ENCODE measurements around the gene CIZ1. TPM values are rescaled to one million over a fixed set of nuclear protein-coding genes. Genes with fewer than 3 reads are reported as not detected.

The CIZ1 gene
- polyA plus RNA-seq, 4 donors, result 44.5 to 88.1 (median 47.8) TPM

- 75 to 79% (median 78%) methylated on average over 15 of the region's 15 CpGs for WGBS, 3 donors
- peaks cover 0 to 19% (median 0%) of the 10 kb centered on the region in 3 donors for H3K36me3 ChIP-seq (ENCODE audit: control insufficient read depth in 3 of 3, insufficient read depth in 2 of 3, low read depth in 1 of 3, low read length in 3 of 3)
- H3K9me3 ChIP-seq (ENCODE audit: control insufficient read depth in 2 of 2, insufficient read depth in 1 of 2, low read depth in 1 of 2, low read length in 1 of 2), result no peaks in the 10 kb centered on the region
- no peaks in the 10 kb centered on the region for H3K27me3 ChIP-seq (ENCODE audit: control insufficient read depth in 3 of 3, insufficient read depth in 3 of 3, low read length in 3 of 3)
- no peak for FAIRE-seq
- peaks cover 0 to 54% (median 5%) of the 10 kb centered on the region in 3 donors for H3K4me1 ChIP-seq (ENCODE audit: control insufficient read depth in 3 of 3, insufficient read depth in 2 of 3, low read depth in 1 of 3, low read length in 2 of 3)
- DNase-seq, result no peak
- H3K4me3 ChIP-seq (ENCODE audit: low read depth in 1 of 3, low read length in 3 of 3), result no peak overlapping the region
- no peak overlapping the region for H3K27ac ChIP-seq (ENCODE audit: low read depth in 1 of 3, low read length in 2 of 3)
These were observed 17.7 kb upstream of the CIZ1 start for GRCh38 chr9:128208946-128209669.

- WGBS, 3 donors, result 86 to 90% (median 88%) methylated on average over 7 of the region's 7 CpGs
- peaks cover 0 to 58% (median 5%) of the 10 kb centered on the region in 3 donors for H3K4me1 ChIP-seq (ENCODE audit: control insufficient read depth in 3 of 3, insufficient read depth in 2 of 3, low read depth in 1 of 3, low read length in 2 of 3)
- no peaks in the 10 kb centered on the region for H3K9me3 ChIP-seq (ENCODE audit: control insufficient read depth in 2 of 2, insufficient read depth in 1 of 2, low read depth in 1 of 2, low read length in 1 of 2)
- FAIRE-seq (no peak), DNase-seq (no peak)
- H3K36me3 ChIP-seq (ENCODE audit: control insufficient read depth in 3 of 3, insufficient read depth in 2 of 3, low read depth in 1 of 3, low read length in 3 of 3), result peaks cover 0 to 19% (median 0%) of the 10 kb centered on the region in 3 donors
- peaks cover 0 to 3% (median 0%) of the 10 kb centered on the region in 3 donors for H3K27me3 ChIP-seq (ENCODE audit: control insufficient read depth in 3 of 3, insufficient read depth in 3 of 3, low read length in 3 of 3)
- no peak overlapping the region for H3K27ac ChIP-seq (ENCODE audit: low read depth in 1 of 3, low read length in 2 of 3)
- no peak overlapping the region for H3K4me3 ChIP-seq (ENCODE audit: low read depth in 1 of 3, low read length in 3 of 3)
These were observed 17.0 kb upstream of the CIZ1 start for GRCh38 chr9:128208386-128208785.

- Histone ChIP-seq H3K36me3 (ENCODE audit: control insufficient read depth in 3 of 3, insufficient read depth in 2 of 3, low read depth in 1 of 3, low read length in 3 of 3) (peaks cover 0 to 19% (median 0%) of the 10 kb centered on the region in 3 donors), H3K4me3 (ENCODE audit: low read depth in 1 of 3, low read length in 3 of 3) (no peak overlapping the region), H3K27ac (ENCODE audit: low read depth in 1 of 3, low read length in 2 of 3) (no peak overlapping the region), H3K4me1 (ENCODE audit: control insufficient read depth in 3 of 3, insufficient read depth in 2 of 3, low read depth in 1 of 3, low read length in 2 of 3) (peaks cover 0 to 54% (median 5%) of the 10 kb centered on the region in 3 donors), H3K9me3 (ENCODE audit: control insufficient read depth in 2 of 2, insufficient read depth in 1 of 2, low read depth in 1 of 2, low read length in 1 of 2) (no peaks in the 10 kb centered on the region), H3K27me3 (ENCODE audit: control insufficient read depth in 3 of 3, insufficient read depth in 3 of 3, low read length in 3 of 3) (peaks cover 0 to 3% (median 0%) of the 10 kb centered on the region in 3 donors)
- no peak for FAIRE-seq
- WGBS, 3 donors, result 76 to 80% (median 77%) methylated on average over 15 of the region's 15 CpGs
- DNase-seq, result peak; percentile 32 to 61
These were observed 15.8 kb upstream of the CIZ1 start for GRCh38 chr9:128206916-128207910.

GRCh38 chr9:128206484-128206883, 15.1 kb upstream of the CIZ1 start:
- Histone ChIP-seq H3K4me1 (ENCODE audit: control insufficient read depth in 3 of 3, insufficient read depth in 2 of 3, low read depth in 1 of 3, low read length in 2 of 3) (peaks cover 0 to 48% (median 4%) of the 10 kb centered on the region in 3 donors), H3K9me3 (ENCODE audit: control insufficient read depth in 2 of 2, insufficient read depth in 1 of 2, low read depth in 1 of 2, low read length in 1 of 2) (no peaks in the 10 kb centered on the region), H3K27me3 (ENCODE audit: control insufficient read depth in 3 of 3, insufficient read depth in 3 of 3, low read length in 3 of 3) (peaks cover 0 to 3% (median 0%) of the 10 kb centered on the region in 3 donors), H3K27ac (ENCODE audit: low read depth in 1 of 3, low read length in 2 of 3) (peak overlapping the region in 1 of 3 donors; percentile 21), H3K36me3 (ENCODE audit: control insufficient read depth in 3 of 3, insufficient read depth in 2 of 3, low read depth in 1 of 3, low read length in 3 of 3) (peaks cover 0 to 19% (median 0%) of the 10 kb centered on the region in 3 donors), H3K4me3 (ENCODE audit: low read depth in 1 of 3, low read length in 3 of 3) (no peak overlapping the region)
- FAIRE-seq (no peak), DNase-seq (no peak)
- 64 to 82% (median 72%) methylated on average over 3 of the region's 3 CpGs for WGBS, 3 donors

GRCh38 chr9:128205296-128205944, 14.0 kb upstream of the CIZ1 start:
- Histone ChIP-seq H3K4me3 (ENCODE audit: low read depth in 1 of 3, low read length in 3 of 3) (no peak overlapping the region), H3K36me3 (ENCODE audit: control insufficient read depth in 3 of 3, insufficient read depth in 2 of 3, low read depth in 1 of 3, low read length in 3 of 3) (peaks cover 0 to 19% (median 0%) of the 10 kb centered on the region in 3 donors), H3K27me3 (ENCODE audit: control insufficient read depth in 3 of 3, insufficient read depth in 3 of 3, low read length in 3 of 3) (peaks cover 0 to 3% (median 0%) of the 10 kb centered on the region in 3 donors), H3K9me3 (ENCODE audit: control insufficient read depth in 2 of 2, insufficient read depth in 1 of 2, low read depth in 1 of 2, low read length in 1 of 2) (no peaks in the 10 kb centered on the region), H3K27ac (ENCODE audit: low read depth in 1 of 3, low read length in 2 of 3) (no peak overlapping the region), H3K4me1 (ENCODE audit: control insufficient read depth in 3 of 3, insufficient read depth in 2 of 3, low read depth in 1 of 3, low read length in 2 of 3) (peaks cover 0 to 37% (median 0%) of the 10 kb centered on the region in 3 donors)
- DNase-seq, result no peak
- WGBS, 3 donors, result 69 to 84% (median 74%) methylated on average over 16 of the region's 16 CpGs
- no peak for FAIRE-seq

GRCh38 chr9:128204858-128205257, 13.5 kb upstream of the CIZ1 start:
- DNase-seq (no peak), FAIRE-seq (no peak)
- Histone ChIP-seq H3K4me1 (ENCODE audit: control insufficient read depth in 3 of 3, insufficient read depth in 2 of 3, low read depth in 1 of 3, low read length in 2 of 3) (peaks cover 0 to 34% (median 0%) of the 10 kb centered on the region in 3 donors), H3K27me3 (ENCODE audit: control insufficient read depth in 3 of 3, insufficient read depth in 3 of 3, low read length in 3 of 3) (peaks cover 0 to 3% (median 0%) of the 10 kb centered on the region in 3 donors), H3K27ac (ENCODE audit: low read depth in 1 of 3, low read length in 2 of 3) (no peak overlapping the region), H3K4me3 (ENCODE audit: low read depth in 1 of 3, low read length in 3 of 3) (peak overlapping the region in 1 of 3 donors; percentile 66), H3K36me3 (ENCODE audit: control insufficient read depth in 3 of 3, insufficient read depth in 2 of 3, low read depth in 1 of 3, low read length in 3 of 3) (peaks cover 0 to 19% (median 0%) of the 10 kb centered on the region in 3 donors), H3K9me3 (ENCODE audit: control insufficient read depth in 2 of 2, insufficient read depth in 1 of 2, low read depth in 1 of 2, low read length in 1 of 2) (no peaks in the 10 kb centered on the region)
- WGBS, 3 donors, result 76 to 83% (median 77%) methylated on average over 7 of the region's 7 CpGs

- WGBS, 3 donors, result 1 to 2% (median 2%) methylated on average over 31 to 67 of the region's 67 CpGs
These were observed 12.6 kb upstream of the CIZ1 start for GRCh38 chr9:128203707-128204551.

More at GRCh38 chr9:128203707-128204551, 12.6 kb upstream of the CIZ1 start:
- FAIRE-seq (no peak), DNase-seq (peak in 1 of 2 donors; percentile 67)
- peaks cover 0 to 3% (median 0%) of the 10 kb centered on the region in 3 donors for H3K27me3 ChIP-seq (ENCODE audit: control insufficient read depth in 3 of 3, insufficient read depth in 3 of 3, low read length in 3 of 3)
- peaks cover 0 to 28% (median 0%) of the 10 kb centered on the region in 3 donors for H3K4me1 ChIP-seq (ENCODE audit: control insufficient read depth in 3 of 3, insufficient read depth in 2 of 3, low read depth in 1 of 3, low read length in 2 of 3)
- H3K27ac ChIP-seq (ENCODE audit: low read depth in 1 of 3, low read length in 2 of 3), result no peak overlapping the region
- H3K9me3 ChIP-seq (ENCODE audit: control insufficient read depth in 2 of 2, insufficient read depth in 1 of 2, low read depth in 1 of 2, low read length in 1 of 2), result no peaks in the 10 kb centered on the region
- H3K4me3 ChIP-seq (ENCODE audit: low read depth in 1 of 3, low read length in 3 of 3), result peak overlapping the region; percentile 50 to 66 (median 59)
- H3K36me3 ChIP-seq (ENCODE audit: control insufficient read depth in 3 of 3, insufficient read depth in 2 of 3, low read depth in 1 of 3, low read length in 3 of 3), result peaks cover 0 to 14% (median 0%) of the 10 kb centered on the region in 3 donors
